B cell (primary cell): ENCODE data around the gene DESI2. TPM values are rescaled to one million over a fixed set of nuclear protein-coding genes. Genes with fewer than 3 reads are reported as not detected.

Experiments
- ATAC-seq: fragments of 200-7000 bp; cut with Tn5 transposase; one replicate; pipeline ENCODE4 v1.10.0; 2021; ENCODE audit warnings: low read depth, mild to moderate bottlenecking, moderate number of reproducible peaks, moderate library complexity
- CTCF ChIA-PET: fragments of 350-600 bp; sonication (Branson Sonifier 250); formaldehyde crosslinking; loops from one replicate; lab custom pipeline; 2021; ENCODE audit warnings: antibody characterized with exemption, inconsistent platforms; lab: Charles Lee
- POLR2A ChIA-PET: fragments of 350-600 bp; sonication (Branson Sonifier 250); formaldehyde crosslinking; loops from one replicate; lab custom pipeline; 2021; ENCODE audit warnings: antibody characterized with exemption; lab: Charles Lee
- DNase-seq: peaks from one replicate; pipeline ENCODE4 v3.0.0; 2013
- H2AFZ ChIP-seq: 2 replicates; pipeline ENCODE4 v1.6.1; 2012; ENCODE audit warnings: mild to moderate bottlenecking, low read depth, low read length; ENCODE audit not compliant: insufficient read depth, poor library complexity, severe bottlenecking
- H3K27ac ChIP-seq, 2 donors: 1 replicate in 1 of 2; 2 replicates in 1 of 2; pipeline ENCODE4 v1.5.1; 2012 to 2013; ENCODE audit warnings: low read length in 2 of 2, mild to moderate bottlenecking in 2 of 2, moderate library complexity in 1 of 2
- H3K27me3 ChIP-seq, 4 experiments: fragments of 200-600 bp in 1 of 4; sonication (generic) in 1 of 4; replicated peaks in 1 of 4; 1 replicate in 2 of 4; 2 replicates in 2 of 4; pipeline versions ENCODE4 v1.6.1 to v1.7.0; 2013 to 2016; ENCODE audit warnings: low read length in 3 of 4, mild to moderate bottlenecking in 2 of 4, mixed read lengths in 1 of 4, moderate library complexity in 1 of 4; ENCODE audit not compliant: insufficient read depth in 4 of 4, control insufficient read depth in 3 of 4; ENCODE audit errors: control extremely low read depth in 1 of 4
- H3K36me3 ChIP-seq, 2 experiments: replicated peaks in 1 of 2; 1 replicate in 1 of 2; 2 replicates in 1 of 2; pipeline versions ENCODE4 v1.6.1 to v1.7.1; 2013; ENCODE audit warnings: low read length in 1 of 2; ENCODE audit not compliant: insufficient read depth in 2 of 2, control insufficient read depth in 1 of 2; ENCODE audit errors: control extremely low read depth in 1 of 2, extremely low read depth in 1 of 2
- H3K4me1 ChIP-seq, 2 donors: fragments of 200-600 bp in 1 of 2; sonication (generic) in 1 of 2; 1 replicate in 1 of 2; 2 replicates in 1 of 2; pipeline versions ENCODE4 v1.5.1 to v1.6.1; 2013 to 2017; ENCODE audit warnings: low read length in 2 of 2; ENCODE audit not compliant: control insufficient read depth in 2 of 2, insufficient read depth in 2 of 2
- H3K4me2 ChIP-seq: replicated peaks from 2 replicates; pipeline ENCODE3; 2012; ENCODE audit warnings: mild to moderate bottlenecking, low read depth, low read length; ENCODE audit not compliant: poor library complexity, severe bottlenecking
- H3K4me3 ChIP-seq, 5 experiments: fragments of 200-600 bp in 1 of 5; sonication (generic) in 1 of 5; 1 replicate in 3 of 5; 2 replicates in 2 of 5; pipeline versions ENCODE4 v1.5.1 to v1.7.0; 2011 to 2016; ENCODE audit warnings: low read length in 4 of 5, mild to moderate bottlenecking in 4 of 5, low read depth in 2 of 5, control low read depth in 1 of 5, moderate library complexity in 1 of 5; ENCODE audit not compliant: insufficient read depth in 1 of 5; ENCODE audit errors: control extremely low read depth in 1 of 5, extremely low read depth in 1 of 5
- H3K79me2 ChIP-seq: fragments of 200-600 bp; sonication (generic); one replicate; pipeline ENCODE4 v1.6.0; 2016; ENCODE audit warnings: low read length; ENCODE audit not compliant: control insufficient read depth, insufficient read depth
- H3K9ac ChIP-seq: fragments of 200-600 bp; sonication (generic); 2 replicates; pipeline ENCODE4 v1.6.1; 2017; ENCODE audit warnings: mild to moderate bottlenecking, low read length, moderate library complexity
- H3K9me3 ChIP-seq, 3 donors: one replicate each; pipeline versions ENCODE4 v1.6.1 to v1.7.1; 2013; ENCODE audit warnings: low read length in 2 of 3; ENCODE audit not compliant: control insufficient read depth in 2 of 3, insufficient read depth in 1 of 3; ENCODE audit errors: control extremely low read depth in 1 of 3
- H4K20me1 ChIP-seq: 2 replicates; pipeline ENCODE4 v1.6.0; 2012; ENCODE audit warnings: mild to moderate bottlenecking, low read length; ENCODE audit not compliant: insufficient read depth, control insufficient read depth, poor library complexity, severe bottlenecking
- H3K27ac Mint-ChIP-seq: one replicate; pipeline ENCODE4 v1.8.0; 2021; ENCODE audit warnings: mixed read lengths
- H3K27me3 Mint-ChIP-seq: one replicate; pipeline ENCODE4 v1.8.0; 2021; ENCODE audit warnings: mixed read lengths
- H3K4me1 Mint-ChIP-seq: one replicate; pipeline ENCODE4 v1.8.0; 2021; ENCODE audit warnings: mixed read lengths
- H3K4me3 Mint-ChIP-seq: one replicate; pipeline ENCODE4 v1.8.0; 2021; ENCODE audit warnings: mixed read lengths
- H3K9me3 Mint-ChIP-seq: one replicate; pipeline ENCODE4 v1.8.0; 2022; ENCODE audit warnings: mixed read lengths; ENCODE audit not compliant: insufficient read depth
- EZH2 ChIP-seq: IDR thresholded peaks from 2 replicates; pipeline ENCODE4 v1.6.1; 2012; ENCODE audit warnings: borderline replicate concordance, low read depth, mild to moderate bottlenecking, moderate library complexity, low read length; ENCODE audit not compliant: insufficient read depth, poor library complexity, severe bottlenecking
- WGBS: methylation state at CpG from one replicate; pipeline ENCODE4 v1.1.5; 2013; ENCODE audit warnings: missing lambda C conversion rate; ENCODE audit not compliant: insufficient coverage; 5-methylcytosine and 5-hydroxymethylcytosine counted together
- intact Hi-C: fragments of 100-400 bp; cut with micrococcal nuclease; formaldehyde crosslinking; loops from one replicate; pipeline ENCODE4 v1.10.0; 2022
- polyA plus RNA-seq: library from polyadenylated mRNA; depleted of rRNA; stranded (reverse); fragments of >200 nt; gene quantifications from 2 replicates; pipeline ENCODE4 v1.2.3, GENCODE V29; 2012
- total RNA-seq, 2 donors: library from RNA; stranded (reverse); fragments of 120-200 nt in 1 of 2; gene quantifications; 1 replicate in 1 of 2; 2 replicates in 1 of 2; pipeline versions ENCODE4 v1.2.3 to v1.2.4, GENCODE V29; 2013 to 2022
- TF ChIP-seq, protein P1 (sequence below): fragments of 200-600 bp; IDR thresholded peaks from one replicate; pipeline ENCODE4 v1.8.0; 2022; ENCODE audit warnings: antibody characterized with exemption, mild to moderate bottlenecking

Gene DESI2
- total and polyA plus RNA-seq, 2 donors (not counting 1 experiment from before 2014, with no cell fraction given) = 9.3 to 25.2 TPM

DNA sequence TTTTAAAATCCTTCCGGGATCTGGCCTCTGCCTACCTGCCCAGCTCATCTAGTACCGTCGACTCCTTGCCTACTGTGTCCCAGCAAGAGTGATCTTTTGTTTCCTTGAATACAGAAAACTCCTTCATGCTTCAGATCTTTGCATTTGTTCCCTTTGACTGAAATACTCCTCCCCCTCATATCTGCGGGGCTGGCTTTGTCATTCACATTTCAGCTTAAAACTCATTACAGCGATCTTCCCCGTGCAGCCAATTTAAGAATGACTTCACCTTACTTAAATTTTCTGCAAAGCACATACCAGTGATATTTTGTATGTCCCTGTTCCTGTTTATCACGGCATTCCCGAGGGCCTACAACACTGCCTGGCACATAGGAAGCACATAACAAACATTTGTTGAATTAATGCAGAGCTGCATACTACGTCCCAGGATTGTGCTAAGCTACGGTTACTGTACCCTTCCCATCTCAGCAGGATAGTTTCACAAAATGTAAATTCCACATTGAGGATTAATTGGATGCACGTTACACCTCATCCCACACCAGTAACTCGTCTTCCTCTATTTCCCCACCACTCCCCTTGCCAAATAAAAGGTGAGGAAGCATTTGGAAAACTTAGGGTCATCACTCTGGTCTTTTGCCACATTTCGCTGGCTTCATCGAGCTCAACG, 837 bp upstream of the DESI2 start:
- Histone ChIP-seq H3K36me3 (peaks cover 0 to 4% of the 10 kb centered on the region in 2 experiments), H2AFZ (peak overlapping the region; percentile 78), H3K4me3 (peak overlapping the region; percentile 30 to 91 (median 81)), H3K27me3 (no peaks in the 10 kb centered on the region), H3K27ac (peak overlapping the region; percentile 27 to 88), H3K4me1 (peaks cover 23 to 24% of the 10 kb centered on the region in 2 donors), H3K9me3 (no peaks in the 10 kb centered on the region), H4K20me1 (no peaks in the 10 kb centered on the region), H3K9ac (peak overlapping the region; percentile 91), H3K79me2 (peaks cover 38% of the 10 kb centered on the region), H3K4me2 (peak overlapping the region; percentile 73)
- POLR2A ChIA-PET = interaction anchor here (0.7 to 1.1 kb wide), 4 partner anchors 182 to 318 kb away, joined by 3 to 7 read pairs (median 4); partner anchors contain the start of gene HNRNPU
- ATAC-seq = no peak
- Mint-ChIP-seq H3K27me3 (no peaks in the 10 kb centered on the region), H3K4me1 (peaks cover 13% of the 10 kb centered on the region), H3K9me3 (no peaks in the 10 kb centered on the region), H3K27ac (peak overlapping the region; percentile 93), H3K4me3 (no peak overlapping the region)
- CTCF ChIA-PET = interaction anchor here (0.6 to 2.1 kb wide), 8 partner anchors 14 to 391 kb away, joined by 3 to 19 read pairs (median 3); no protein-coding TSS in a partner anchor
- TF ChIP-seq, protein P1, sequence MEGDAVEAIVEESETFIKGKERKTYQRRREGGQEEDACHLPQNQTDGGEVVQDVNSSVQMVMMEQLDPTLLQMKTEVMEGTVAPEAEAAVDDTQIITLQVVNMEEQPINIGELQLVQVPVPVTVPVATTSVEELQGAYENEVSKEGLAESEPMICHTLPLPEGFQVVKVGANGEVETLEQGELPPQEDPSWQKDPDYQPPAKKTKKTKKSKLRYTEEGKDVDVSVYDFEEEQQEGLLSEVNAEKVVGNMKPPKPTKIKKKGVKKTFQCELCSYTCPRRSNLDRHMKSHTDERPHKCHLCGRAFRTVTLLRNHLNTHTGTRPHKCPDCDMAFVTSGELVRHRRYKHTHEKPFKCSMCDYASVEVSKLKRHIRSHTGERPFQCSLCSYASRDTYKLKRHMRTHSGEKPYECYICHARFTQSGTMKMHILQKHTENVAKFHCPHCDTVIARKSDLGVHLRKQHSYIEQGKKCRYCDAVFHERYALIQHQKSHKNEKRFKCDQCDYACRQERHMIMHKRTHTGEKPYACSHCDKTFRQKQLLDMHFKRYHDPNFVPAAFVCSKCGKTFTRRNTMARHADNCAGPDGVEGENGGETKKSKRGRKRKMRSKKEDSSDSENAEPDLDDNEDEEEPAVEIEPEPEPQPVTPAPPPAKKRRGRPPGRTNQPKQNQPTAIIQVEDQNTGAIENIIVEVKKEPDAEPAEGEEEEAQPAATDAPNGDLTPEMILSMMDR = no peak
- no peak for TF ChIP-seq EZH2
- 78% methylated on average over 8 of the region's 15 CpGs for WGBS
- intact Hi-C loops = loop anchor here (1.0 to 5.0 kb wide), 8 partner anchors 50 to 805 kb away; partner anchors contain the start of gene COX20
- no peak for DNase-seq
